ENCODE data around the gene AMN1.

The AMN1 gene

DNA sequence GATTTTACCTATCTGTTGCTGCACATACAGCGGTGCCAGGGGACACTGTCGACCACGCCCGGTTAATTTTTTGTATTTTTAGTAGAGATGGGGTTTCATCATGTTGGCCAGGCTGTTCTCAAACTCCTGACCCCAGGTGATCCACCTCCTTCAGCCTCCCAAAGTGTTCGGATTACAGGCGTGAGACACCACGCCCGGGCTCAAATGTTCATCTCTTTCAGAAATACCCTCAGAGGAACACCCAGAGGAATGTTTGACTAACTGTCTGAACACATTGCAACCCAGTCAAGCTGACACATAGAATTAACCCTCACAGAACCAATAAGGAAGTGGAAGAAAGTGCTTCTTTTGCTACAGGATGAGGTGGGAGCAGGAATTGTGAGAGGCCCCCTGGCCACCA is 84.3 kb downstream of the AMN1 start:
- H3K4me1 ChIP-seq (ENCODE audit: insufficient read depth, poor library complexity, severe bottlenecking): no peaks in the 10 kb centered on the region
- H3K36me3 ChIP-seq (ENCODE audit: low read depth): no peaks in the 10 kb centered on the region

DNA sequence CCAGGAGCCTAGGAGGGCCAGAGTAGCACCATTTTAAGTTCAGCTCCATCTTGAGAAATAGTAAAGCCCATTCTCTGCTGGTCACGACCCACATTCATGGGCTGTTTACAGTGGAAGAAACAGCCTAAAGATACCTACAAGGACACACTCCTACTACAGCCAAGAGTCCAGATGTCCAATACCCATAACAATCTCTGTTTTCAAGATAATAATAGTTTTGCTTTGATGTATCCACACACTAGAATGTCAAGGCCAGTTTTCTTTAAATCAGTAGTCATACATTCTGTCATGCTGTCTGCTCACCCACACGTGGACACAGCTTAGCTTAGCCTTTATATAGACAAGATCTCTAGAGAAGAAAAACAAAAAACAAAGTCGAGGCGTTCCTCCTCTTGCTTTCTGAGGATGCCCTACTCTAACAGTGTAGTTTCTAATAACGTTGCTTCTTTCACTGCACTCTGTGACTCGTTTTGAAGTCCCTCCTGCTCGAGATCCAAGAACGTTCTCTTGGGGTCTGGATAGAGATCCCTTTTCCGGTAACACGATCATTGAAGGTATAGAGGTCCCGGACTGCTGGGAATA is 87.2 kb downstream of the AMN1 start:
- Histone ChIP-seq H3K4me3 (ENCODE audit: severe bottlenecking) (no peak overlapping the region), H3K27me3 (ENCODE audit: insufficient read depth, poor library complexity, severe bottlenecking) (no peaks in the 10 kb centered on the region)
- no peak for ATAC-seq (ENCODE audit: low read depth)

More for the DNA sequence above, 84.3 kb downstream of the AMN1 start:
- TF ChIP-seq, protein P1, sequence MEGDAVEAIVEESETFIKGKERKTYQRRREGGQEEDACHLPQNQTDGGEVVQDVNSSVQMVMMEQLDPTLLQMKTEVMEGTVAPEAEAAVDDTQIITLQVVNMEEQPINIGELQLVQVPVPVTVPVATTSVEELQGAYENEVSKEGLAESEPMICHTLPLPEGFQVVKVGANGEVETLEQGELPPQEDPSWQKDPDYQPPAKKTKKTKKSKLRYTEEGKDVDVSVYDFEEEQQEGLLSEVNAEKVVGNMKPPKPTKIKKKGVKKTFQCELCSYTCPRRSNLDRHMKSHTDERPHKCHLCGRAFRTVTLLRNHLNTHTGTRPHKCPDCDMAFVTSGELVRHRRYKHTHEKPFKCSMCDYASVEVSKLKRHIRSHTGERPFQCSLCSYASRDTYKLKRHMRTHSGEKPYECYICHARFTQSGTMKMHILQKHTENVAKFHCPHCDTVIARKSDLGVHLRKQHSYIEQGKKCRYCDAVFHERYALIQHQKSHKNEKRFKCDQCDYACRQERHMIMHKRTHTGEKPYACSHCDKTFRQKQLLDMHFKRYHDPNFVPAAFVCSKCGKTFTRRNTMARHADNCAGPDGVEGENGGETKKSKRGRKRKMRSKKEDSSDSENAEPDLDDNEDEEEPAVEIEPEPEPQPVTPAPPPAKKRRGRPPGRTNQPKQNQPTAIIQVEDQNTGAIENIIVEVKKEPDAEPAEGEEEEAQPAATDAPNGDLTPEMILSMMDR (IDR thresholded peaks at IDR 0.05; ENCODE audit: poor library complexity, severe bottlenecking): no peak
- no peak overlapping the region for H3K4me3 ChIP-seq (ENCODE audit: severe bottlenecking)
- H3K9me3 ChIP-seq (ENCODE audit: severe bottlenecking): no peaks in the 10 kb centered on the region
- no peak overlapping the region for H3K27ac ChIP-seq (ENCODE audit: poor library complexity, severe bottlenecking)
- ATAC-seq (ENCODE audit: low read depth) (peak; percentile 78), DNase-seq (ENCODE audit: low spot score) (no peak)
- no peaks in the 10 kb centered on the region for H3K27me3 ChIP-seq (ENCODE audit: insufficient read depth, poor library complexity, severe bottlenecking)

DNA sequence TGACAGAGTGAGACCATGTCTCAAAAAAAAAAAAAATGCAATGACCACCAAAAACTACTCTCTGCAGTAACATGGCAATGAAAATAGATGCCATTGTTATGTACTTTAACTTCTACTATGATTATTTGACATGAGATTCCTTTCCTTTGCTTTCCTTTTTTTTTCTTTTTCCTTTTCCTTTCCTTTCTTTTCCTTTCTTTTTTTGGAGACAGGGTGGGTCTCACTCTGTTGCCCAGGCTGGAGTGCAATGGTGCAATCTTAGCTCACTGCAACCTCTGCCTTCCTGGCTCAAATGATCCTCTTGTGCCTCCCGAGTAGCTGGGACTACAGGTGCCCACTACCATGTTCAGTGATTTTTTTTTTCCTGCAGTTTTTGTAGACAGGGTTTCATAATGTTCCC is 94.2 kb downstream of the AMN1 start:
- no peaks in the 10 kb centered on the region for H3K4me1 ChIP-seq (ENCODE audit: insufficient read depth, poor library complexity, severe bottlenecking)
- TF ChIP-seq, protein P1 (IDR thresholded peaks at IDR 0.05; ENCODE audit: poor library complexity, severe bottlenecking): no peak
- no peak overlapping the region for H3K27ac ChIP-seq (ENCODE audit: poor library complexity, severe bottlenecking)
- no peaks in the 10 kb centered on the region for H3K27me3 ChIP-seq (ENCODE audit: insufficient read depth, poor library complexity, severe bottlenecking)
- DNase-seq (ENCODE audit: low spot score) (no peak), ATAC-seq (ENCODE audit: low read depth) (no peak)
- no peaks in the 10 kb centered on the region for H3K36me3 ChIP-seq (ENCODE audit: low read depth)
- no peak overlapping the region for H3K4me3 ChIP-seq (ENCODE audit: severe bottlenecking)
- H3K9me3 ChIP-seq (ENCODE audit: severe bottlenecking): no peaks in the 10 kb centered on the region

More for the DNA sequence above, 87.2 kb downstream of the AMN1 start:
- Histone ChIP-seq H3K27ac (ENCODE audit: poor library complexity, severe bottlenecking) (no peak overlapping the region), H3K9me3 (ENCODE audit: severe bottlenecking) (no peaks in the 10 kb centered on the region), H3K4me1 (ENCODE audit: insufficient read depth, poor library complexity, severe bottlenecking) (no peaks in the 10 kb centered on the region), H3K36me3 (ENCODE audit: low read depth) (no peaks in the 10 kb centered on the region)
- TF ChIP-seq, protein P1 (IDR thresholded peaks at IDR 0.05; ENCODE audit: poor library complexity, severe bottlenecking): no peak
- no peak for DNase-seq (ENCODE audit: low spot score)

DNA sequence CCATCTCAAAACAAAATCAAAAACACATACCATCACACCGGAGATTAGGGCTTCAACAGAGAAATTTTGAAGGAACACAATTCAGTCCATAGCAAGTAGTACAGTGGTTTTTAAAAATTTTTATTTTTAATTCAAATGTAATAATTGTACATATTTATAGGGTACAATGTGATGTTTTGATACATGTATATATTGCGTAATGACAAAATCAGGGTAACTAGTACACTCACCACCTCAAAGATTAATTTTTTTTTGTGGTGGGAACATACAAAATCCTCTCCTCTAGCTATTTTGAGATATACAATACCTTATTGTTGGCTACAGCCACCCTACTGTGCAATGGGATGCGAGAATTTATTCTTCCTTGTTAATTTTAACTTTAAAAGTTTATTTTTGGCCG is 95.4 kb downstream of the AMN1 start:
- Histone ChIP-seq H3K9me3 (ENCODE audit: severe bottlenecking) (no peaks in the 10 kb centered on the region), H3K36me3 (ENCODE audit: low read depth) (no peaks in the 10 kb centered on the region), H3K27ac (ENCODE audit: poor library complexity, severe bottlenecking) (no peak overlapping the region), H3K4me3 (ENCODE audit: severe bottlenecking) (no peak overlapping the region), H3K27me3 (ENCODE audit: insufficient read depth, poor library complexity, severe bottlenecking) (no peaks in the 10 kb centered on the region), H3K4me1 (ENCODE audit: insufficient read depth, poor library complexity, severe bottlenecking) (no peaks in the 10 kb centered on the region)
- ATAC-seq (ENCODE audit: low read depth) (no peak), DNase-seq (ENCODE audit: low spot score) (no peak)
- TF ChIP-seq, protein P1 (IDR thresholded peaks at IDR 0.05; ENCODE audit: poor library complexity, severe bottlenecking): no peak

DNA sequence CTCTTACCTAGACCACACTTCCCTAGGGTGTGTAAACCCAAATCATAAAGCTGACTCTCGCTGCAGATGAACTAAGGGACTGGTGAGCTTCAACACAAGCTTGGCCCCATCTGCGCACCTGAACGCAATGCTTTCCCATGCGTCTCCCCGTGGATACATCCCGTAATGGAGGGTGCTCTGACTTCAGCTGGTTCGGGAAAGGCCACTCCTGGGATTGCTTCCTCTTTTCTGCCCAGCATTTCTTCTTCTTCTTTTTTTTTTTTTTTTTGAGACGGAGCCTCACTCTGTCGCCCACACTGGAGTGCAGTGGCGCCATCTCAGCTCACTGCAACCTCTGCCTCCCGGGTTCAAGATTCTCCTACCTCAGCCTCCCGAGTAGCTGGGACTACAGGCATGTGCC is 97.0 kb downstream of the AMN1 start:
- no peak for DNase-seq (ENCODE audit: low spot score)
- H3K4me3 ChIP-seq (ENCODE audit: severe bottlenecking): no peak overlapping the region
- no peak for ATAC-seq (ENCODE audit: low read depth)
- no peaks in the 10 kb centered on the region for H3K27me3 ChIP-seq (ENCODE audit: insufficient read depth, poor library complexity, severe bottlenecking)
- no peaks in the 10 kb centered on the region for H3K4me1 ChIP-seq (ENCODE audit: insufficient read depth, poor library complexity, severe bottlenecking)
- no peak overlapping the region for H3K27ac ChIP-seq (ENCODE audit: poor library complexity, severe bottlenecking)
- no peaks in the 10 kb centered on the region for H3K9me3 ChIP-seq (ENCODE audit: severe bottlenecking)
- no peaks in the 10 kb centered on the region for H3K36me3 ChIP-seq (ENCODE audit: low read depth)
- TF ChIP-seq, protein P1 (IDR thresholded peaks at IDR 0.05; ENCODE audit: poor library complexity, severe bottlenecking): no peak
